Measurements from ENCODE around the gene CAMSAP2. TPM values are rescaled to one million over a fixed set of nuclear protein-coding genes. Genes with fewer than 3 reads are reported as not detected.
A peak's percentile ranks its signal among the peaks of the same experiment; 100 is the strongest.

The CAMSAP2 gene
- total RNA-seq, 1 donor: 55.7 TPM

DNA sequence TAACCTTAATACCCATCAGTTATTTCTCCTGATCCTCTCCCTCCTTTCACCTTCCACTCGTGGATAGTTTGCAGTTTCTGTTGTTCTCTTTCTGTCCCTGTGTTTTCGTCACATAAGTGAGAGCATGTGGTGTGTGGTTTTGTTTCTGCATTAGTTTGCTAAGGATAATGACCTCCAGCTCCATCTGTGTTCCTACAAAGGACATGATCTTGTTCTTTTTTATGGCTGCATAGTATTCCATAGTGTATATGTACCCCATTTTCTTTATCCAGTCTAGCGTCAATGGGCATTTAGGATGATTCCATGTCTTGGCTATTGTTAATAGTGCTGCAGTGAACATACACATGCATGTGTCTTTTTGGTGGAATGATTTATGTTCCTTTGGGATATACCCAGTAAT lies 97.5 kb downstream of the CAMSAP2 start:
- H3K4me3 ChIP-seq (ENCODE audit: low read depth, low read length): no peak overlapping the region
- TF ChIP-seq, protein P1, sequence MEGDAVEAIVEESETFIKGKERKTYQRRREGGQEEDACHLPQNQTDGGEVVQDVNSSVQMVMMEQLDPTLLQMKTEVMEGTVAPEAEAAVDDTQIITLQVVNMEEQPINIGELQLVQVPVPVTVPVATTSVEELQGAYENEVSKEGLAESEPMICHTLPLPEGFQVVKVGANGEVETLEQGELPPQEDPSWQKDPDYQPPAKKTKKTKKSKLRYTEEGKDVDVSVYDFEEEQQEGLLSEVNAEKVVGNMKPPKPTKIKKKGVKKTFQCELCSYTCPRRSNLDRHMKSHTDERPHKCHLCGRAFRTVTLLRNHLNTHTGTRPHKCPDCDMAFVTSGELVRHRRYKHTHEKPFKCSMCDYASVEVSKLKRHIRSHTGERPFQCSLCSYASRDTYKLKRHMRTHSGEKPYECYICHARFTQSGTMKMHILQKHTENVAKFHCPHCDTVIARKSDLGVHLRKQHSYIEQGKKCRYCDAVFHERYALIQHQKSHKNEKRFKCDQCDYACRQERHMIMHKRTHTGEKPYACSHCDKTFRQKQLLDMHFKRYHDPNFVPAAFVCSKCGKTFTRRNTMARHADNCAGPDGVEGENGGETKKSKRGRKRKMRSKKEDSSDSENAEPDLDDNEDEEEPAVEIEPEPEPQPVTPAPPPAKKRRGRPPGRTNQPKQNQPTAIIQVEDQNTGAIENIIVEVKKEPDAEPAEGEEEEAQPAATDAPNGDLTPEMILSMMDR (IDR thresholded peaks at IDR 0.05; ENCODE audit: insufficient read depth, low read depth, low read length): no peak
- no peak for DNase-seq (ENCODE audit: low read depth)

GRCh38 chr1:200837931-200838571 lies 99.4 kb downstream of the CAMSAP2 start:
- TF ChIP-seq, protein P1 (IDR thresholded peaks at IDR 0.05; ENCODE audit: insufficient read depth, low read depth, low read length): peak; percentile 33
- DNase-seq (ENCODE audit: low read depth): peak; percentile 54
- no peak overlapping the region for H3K4me3 ChIP-seq (ENCODE audit: low read depth, low read length)

GRCh38 chr1:200838676-200839445 lies 100.2 kb downstream of the CAMSAP2 start:
- peak; percentile 23 for DNase-seq (ENCODE audit: low read depth)
- no peak overlapping the region for H3K4me3 ChIP-seq (ENCODE audit: low read depth, low read length)
- TF ChIP-seq, protein P1 (IDR thresholded peaks at IDR 0.05; ENCODE audit: insufficient read depth, low read depth, low read length): no peak

- DNase-seq (ENCODE audit: low read depth): no peak
- TF ChIP-seq, protein P1 (IDR thresholded peaks at IDR 0.05; ENCODE audit: insufficient read depth, low read depth, low read length): no peak
- H3K4me3 ChIP-seq (ENCODE audit: low read depth, low read length): no peak overlapping the region
These were observed 106.7 kb downstream of the CAMSAP2 start for GRCh38 chr1:200845360-200845759.

DNA sequence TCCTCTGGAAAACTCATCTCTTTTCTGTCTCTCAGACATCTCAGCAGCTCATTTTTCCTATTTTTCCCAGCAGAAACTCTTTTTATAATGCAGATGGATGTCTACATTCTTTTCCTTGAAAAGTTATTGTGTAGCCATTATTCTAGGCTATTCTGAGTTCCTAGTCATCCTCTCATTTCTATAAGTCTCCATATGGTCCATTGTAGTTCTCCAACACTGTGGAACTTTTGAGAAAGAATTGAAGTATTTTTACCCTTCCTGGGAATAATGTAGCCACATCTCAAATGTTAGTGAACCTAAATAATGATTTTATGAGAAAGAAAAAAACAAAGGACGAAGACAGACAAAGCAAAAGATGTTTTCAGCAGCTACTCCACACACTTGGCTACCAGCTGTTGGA lies 107.7 kb downstream of the CAMSAP2 start:
- TF ChIP-seq, protein P1 (IDR thresholded peaks at IDR 0.05; ENCODE audit: insufficient read depth, low read depth, low read length): no peak
- no peak overlapping the region for H3K4me3 ChIP-seq (ENCODE audit: low read depth, low read length)
- no peak for DNase-seq (ENCODE audit: low read depth)

DNA sequence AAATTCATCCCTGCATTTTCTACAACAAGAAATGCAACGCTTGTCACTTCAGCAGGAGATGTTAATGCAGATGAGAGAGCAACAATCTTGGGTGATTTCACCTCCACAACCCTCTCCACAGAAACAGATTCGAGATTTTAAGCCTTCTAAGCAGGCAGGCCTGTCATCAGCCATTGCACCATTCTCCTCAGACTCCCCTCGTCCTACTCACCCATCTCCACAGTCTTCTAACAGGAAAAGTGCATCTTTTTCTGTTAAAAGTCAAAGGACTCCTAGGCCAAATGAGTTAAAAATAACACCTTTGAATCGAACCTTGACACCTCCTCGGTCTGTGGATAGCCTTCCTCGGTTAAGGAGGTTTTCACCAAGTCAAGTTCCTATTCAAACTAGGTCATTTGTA lies 110.7 kb downstream of the CAMSAP2 start:
- H3K4me3 ChIP-seq (ENCODE audit: low read depth, low read length): no peak overlapping the region
- no peak for DNase-seq (ENCODE audit: low read depth)
- TF ChIP-seq, protein P1 (IDR thresholded peaks at IDR 0.05; ENCODE audit: insufficient read depth, low read depth, low read length): no peak
